IMR-90 (cell line): ENCODE data around the gene CDK5R1. TPM values are rescaled to one million over a fixed set of nuclear protein-coding genes. Genes with fewer than 3 reads are reported as not detected.

ENCODE experiments used
- ATAC-seq: fragments of 200-7000 bp; cut with Tn5 transposase; 2 replicates; pipeline ENCODE4 v1.9.1; 2020; ENCODE audit warnings: low read depth, mild to moderate bottlenecking, moderate library complexity
- BruUV-seq: library from RNA; stranded (reverse); fragments of 400-500 nt; replicated peaks from 2 replicates; lab custom pipeline; 2021; lab: Mats Ljungman, UMichigan
- CTCF ChIA-PET: fragments of 300-600 bp; formaldehyde crosslinking; extraction: SDS; loops from one replicate; lab custom pipeline; 2021; ENCODE audit warnings: antibody characterized with exemption; lab: Yijun Ruan, JAX
- POLR2A ChIA-PET: fragments of 300-600 bp; sonication (Branson Sonifier 250); formaldehyde crosslinking; loops from one replicate; lab custom pipeline; 2022; ENCODE audit warnings: antibody characterized with exemption; ENCODE audit not compliant: unreplicated experiment; lab: Charles Lee
- DNase-seq: peaks from one replicate; pipeline ENCODE4 v3.0.0; 2013
- H2AFZ ChIP-seq: replicated peaks from 2 replicates; pipeline ENCODE3; 2013; ENCODE audit warnings: low read length, mild to moderate bottlenecking; ENCODE audit not compliant: poor library complexity
- H2AK5ac ChIP-seq: 2 replicates; pipeline ENCODE4 v1.6.1; 2013; ENCODE audit warnings: low read depth, low read length, inconsistent platforms
- H2AK9ac ChIP-seq: replicated peaks from 2 replicates; pipeline ENCODE3; 2013; ENCODE audit warnings: mild to moderate bottlenecking, low read depth, low read length, moderate library complexity; ENCODE audit not compliant: poor library complexity
- H2BK120ac ChIP-seq: 2 replicates; pipeline ENCODE4 v1.6.1; 2013; ENCODE audit warnings: low read depth, low read length, inconsistent platforms
- H2BK15ac ChIP-seq: 3 replicates; pipeline ENCODE4 v1.6.1; 2013; ENCODE audit warnings: low read depth, low read length, inconsistent platforms
- H2BK20ac ChIP-seq: 2 replicates; pipeline ENCODE4 v1.6.1; 2013; ENCODE audit warnings: low read depth, mild to moderate bottlenecking, inconsistent platforms, low read length, moderate library complexity
- H2BK5ac ChIP-seq: 2 replicates; pipeline ENCODE4 v1.6.1; 2013; ENCODE audit warnings: mild to moderate bottlenecking, low read depth, low read length, inconsistent platforms; ENCODE audit not compliant: poor library complexity, severe bottlenecking
- H3K14ac ChIP-seq: replicated peaks from 2 replicates; pipeline ENCODE4 v1.6.1; 2013; ENCODE audit warnings: low read depth, low read length, inconsistent platforms
- H3K18ac ChIP-seq: 2 replicates; pipeline ENCODE4 v1.6.1; 2013; ENCODE audit warnings: low read depth, low read length, control low read depth
- H3K23ac ChIP-seq: 2 replicates; pipeline ENCODE4 v1.6.1; 2013; ENCODE audit warnings: low read depth, low read length, inconsistent platforms
- H3K27ac ChIP-seq: 2 replicates; pipeline ENCODE4 v1.5.1; 2013; ENCODE audit warnings: mild to moderate bottlenecking, control low read depth, low read length; ENCODE audit not compliant: insufficient read depth
- H3K27me3 ChIP-seq: 2 replicates; pipeline ENCODE4 v1.6.1; 2013; ENCODE audit warnings: low read length; ENCODE audit not compliant: control insufficient read depth, insufficient read depth
- H3K36me3 ChIP-seq: 2 replicates; pipeline ENCODE4 v1.6.1; 2013; ENCODE audit warnings: low read length, mixed read lengths; ENCODE audit not compliant: control insufficient read depth, insufficient read depth
- H3K4ac ChIP-seq: 2 replicates; pipeline ENCODE4 v1.6.1; 2013; ENCODE audit warnings: low read depth, low read length, inconsistent platforms
- H3K4me1 ChIP-seq: 2 replicates; pipeline ENCODE4 v1.6.1; 2013; ENCODE audit warnings: low read length, mixed read lengths; ENCODE audit not compliant: control insufficient read depth, insufficient read depth
- H3K4me2 ChIP-seq: 2 replicates; pipeline ENCODE4 v1.6.1; 2013; ENCODE audit warnings: low read depth, mild to moderate bottlenecking, control low read depth, low read length, moderate library complexity
- H3K4me3 ChIP-seq: 2 replicates; pipeline ENCODE4 v1.5.1; 2013; ENCODE audit warnings: low read depth, mild to moderate bottlenecking, control low read depth, low read length, moderate library complexity; ENCODE audit not compliant: insufficient read depth
- H3K56ac ChIP-seq: 2 replicates; pipeline ENCODE4 v1.6.1; 2013; ENCODE audit warnings: low read length, inconsistent platforms; ENCODE audit not compliant: insufficient read depth; ENCODE audit errors: extremely low read depth
- H3K79me1 ChIP-seq, 2 experiments: 2 replicates each; pipeline ENCODE4 v1.6.1; 2013; ENCODE audit warnings: low read length in 2 of 2, inconsistent platforms in 1 of 2, low read depth in 1 of 2
- H3K9ac ChIP-seq: 2 replicates; pipeline ENCODE4 v1.6.1; 2013; ENCODE audit warnings: low read depth, low read length, control low read depth
- H3K9me1 ChIP-seq: 2 replicates; pipeline ENCODE4 v1.6.1; 2013; ENCODE audit warnings: low read length, inconsistent platforms; ENCODE audit not compliant: insufficient read depth
- H3K9me3 ChIP-seq: 2 replicates; pipeline ENCODE4 v1.6.1; 2013; ENCODE audit warnings: low read length; ENCODE audit not compliant: control insufficient read depth, insufficient read depth
- H4K20me1 ChIP-seq: 2 replicates; pipeline ENCODE4 v1.6.1; 2013; ENCODE audit warnings: low read length, inconsistent platforms; ENCODE audit not compliant: insufficient read depth
- H4K5ac ChIP-seq: 2 replicates; pipeline ENCODE4 v1.6.1; 2013; ENCODE audit warnings: mild to moderate bottlenecking, low read depth, low read length, control low read depth
- H4K8ac ChIP-seq, 2 experiments: 2 replicates each; pipeline ENCODE4 v1.6.1; 2013; ENCODE audit warnings: low read depth in 2 of 2, low read length in 2 of 2, control low read depth in 1 of 2, inconsistent platforms in 1 of 2
- H4K91ac ChIP-seq: 2 replicates; pipeline ENCODE4 v1.6.1; 2013; ENCODE audit warnings: low read depth, low read length, inconsistent platforms; ENCODE audit not compliant: insufficient read depth
- MAFK ChIP-seq: IDR thresholded peaks from 2 replicates; pipeline ENCODE4 v1.6.1; 2012; ENCODE audit warnings: low read depth, low read length, improper control_type of control experiment
- WGBS, 2 experiments: methylation state at CpG; one replicate each; pipeline versions ENCODE4 v1.1.5 to v1.1.7; 2013; ENCODE audit warnings: missing lambda C conversion rate in 2 of 2; ENCODE audit not compliant: insufficient read length in 1 of 2; ENCODE audit errors: extremely low coverage in 2 of 2; 5-methylcytosine and 5-hydroxymethylcytosine counted together
- dilution Hi-C: fragments of 300-500 bp; cut with HindIII; formaldehyde crosslinking; loops from one replicate; pipeline ENCODE4 v1.14.3; 2018; ENCODE audit warnings: low sequenced_read_pairs; ENCODE audit not compliant: unreplicated experiment
- in situ Hi-C: fragments of 300-500 bp; cut with MboI; formaldehyde crosslinking; loops from 3 replicates; pipeline ENCODE4 v1.14.3; 2019; ENCODE audit warnings: low sequenced_read_pairs, inconsistent platforms, mixed read lengths
- intact Hi-C: fragments of 100-400 bp; cut with micrococcal nuclease; formaldehyde crosslinking; loops from 2 replicates; pipeline ENCODE4 v1.10.0; 2022
- polyA plus RNA-seq, 3 experiments: library from polyadenylated mRNA; depleted of rRNA; stranded (reverse); fragments of >200 nt; gene quantifications; 2 replicates each; pipeline ENCODE4 v1.2.3, GENCODE V29; 2012; ENCODE audit warnings: low replicate concordance in 1 of 3
- total RNA-seq: library from RNA; depleted of rRNA; stranded (reverse); fragments of >200 nt; gene quantifications from 2 replicates; pipeline ENCODE4 v1.2.3, GENCODE V29; 2012

Gene CDK5R1
- total and polyA plus RNA-seq, 2 of the 4 experiments (the other 2 are of a cell fraction), result 0.36 to 0.74 TPM

- no peak overlapping the region for H2BK15ac ChIP-seq
- no peak overlapping the region for H3K9ac ChIP-seq
- intact Hi-C loops (no loop called here), dilution Hi-C loops (no loop called here), in situ Hi-C loops (no loop called here)
- H4K5ac ChIP-seq, result no peak overlapping the region
- H3K36me3 ChIP-seq, result peaks cover 38% of the 10 kb centered on the region
- no peak overlapping the region for H2BK20ac ChIP-seq
- H3K14ac ChIP-seq, result no peak overlapping the region
- no peak overlapping the region for H3K18ac ChIP-seq
- H3K9me1 ChIP-seq, result no peaks in the 10 kb centered on the region
- WGBS, 2 experiments, result 100% methylated on average over 1 of the region's 4 CpGs; no CpG with 5 or more reads in 1 of the 2 experiments
- CTCF ChIA-PET, result interaction anchor here (0.5 kb wide), 1 partner anchor 47 kb away, joined by 3 read pairs; no protein-coding TSS in a partner anchor
- no peak overlapping the region for H3K4ac ChIP-seq
- no peaks in the 10 kb centered on the region for H3K9me3 ChIP-seq
- H2AFZ ChIP-seq, result no peak overlapping the region
- no peak for TF ChIP-seq MAFK
- H2AK9ac ChIP-seq, result no peak overlapping the region
- peaks cover 34% of the 10 kb centered on the region for H4K20me1 ChIP-seq
- no peak overlapping the region for H3K27ac ChIP-seq
- H4K91ac ChIP-seq, result no peak overlapping the region
- DNase-seq, result no peak
- no peak for ATAC-seq
- no peak overlapping the region for H2AK5ac ChIP-seq
- no peak overlapping the region for H2BK120ac ChIP-seq
- peaks cover 1% of the 10 kb centered on the region; the same call in 1 of the 2 replicates for H3K4me1 ChIP-seq
- no peak overlapping the region for H3K56ac ChIP-seq
- H3K23ac ChIP-seq, result no peak overlapping the region
- no peaks in the 10 kb centered on the region for H3K27me3 ChIP-seq
- peaks cover 36 to 42% of the 10 kb centered on the region in 2 experiments for H3K79me1 ChIP-seq
- no TSS peak for BruUV-seq
- POLR2A ChIA-PET, result no interaction called here
- no peak overlapping the region for H2BK5ac ChIP-seq
- H3K4me3 ChIP-seq, result no peak overlapping the region
- no peak overlapping the region for H4K8ac ChIP-seq
- H3K4me2 ChIP-seq, result no peak overlapping the region
Measured at GRCh38 chr17:32460054-32460453, 26.7 kb upstream of the CDK5R1 start.
